ENCODE results near the gene RC3H2.

GRCh38 chr9:122844137-122844536 lies 61.0 kb downstream of the RC3H2 start:
- TF ChIP-seq, protein P1, sequence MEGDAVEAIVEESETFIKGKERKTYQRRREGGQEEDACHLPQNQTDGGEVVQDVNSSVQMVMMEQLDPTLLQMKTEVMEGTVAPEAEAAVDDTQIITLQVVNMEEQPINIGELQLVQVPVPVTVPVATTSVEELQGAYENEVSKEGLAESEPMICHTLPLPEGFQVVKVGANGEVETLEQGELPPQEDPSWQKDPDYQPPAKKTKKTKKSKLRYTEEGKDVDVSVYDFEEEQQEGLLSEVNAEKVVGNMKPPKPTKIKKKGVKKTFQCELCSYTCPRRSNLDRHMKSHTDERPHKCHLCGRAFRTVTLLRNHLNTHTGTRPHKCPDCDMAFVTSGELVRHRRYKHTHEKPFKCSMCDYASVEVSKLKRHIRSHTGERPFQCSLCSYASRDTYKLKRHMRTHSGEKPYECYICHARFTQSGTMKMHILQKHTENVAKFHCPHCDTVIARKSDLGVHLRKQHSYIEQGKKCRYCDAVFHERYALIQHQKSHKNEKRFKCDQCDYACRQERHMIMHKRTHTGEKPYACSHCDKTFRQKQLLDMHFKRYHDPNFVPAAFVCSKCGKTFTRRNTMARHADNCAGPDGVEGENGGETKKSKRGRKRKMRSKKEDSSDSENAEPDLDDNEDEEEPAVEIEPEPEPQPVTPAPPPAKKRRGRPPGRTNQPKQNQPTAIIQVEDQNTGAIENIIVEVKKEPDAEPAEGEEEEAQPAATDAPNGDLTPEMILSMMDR (IDR thresholded peaks at IDR 0.05) = no peak
- no peak for TF ChIP-seq EP300 (IDR thresholded peaks at IDR 0.05; ENCODE audit: low read depth)
- TF ChIP-seq POLR2A (IDR thresholded peaks at IDR 0.05) = no peak
- no peak for TF ChIP-seq POLR2AphosphoS5 (IDR thresholded peaks at IDR 0.05)

All from transverse colon (tissue), 4 donors.